Measurements from ENCODE around the gene HNRNPAB. TPM values are rescaled to one million over a fixed set of nuclear protein-coding genes. Genes with fewer than 3 reads are reported as not detected.
"Not testable (repeated sequence)": the region's sequence is repeated elsewhere in the genome, so short reads cannot be mapped to it uniquely, and the experiment has no call there.

HNRNPAB gene
- total RNA-seq, 1 donor from 2014 or later: 57.2 TPM

GRCh38 chr5:178230879-178231538, 26.7 kb downstream of the HNRNPAB start:
- DNase-seq: no peak

DNA sequence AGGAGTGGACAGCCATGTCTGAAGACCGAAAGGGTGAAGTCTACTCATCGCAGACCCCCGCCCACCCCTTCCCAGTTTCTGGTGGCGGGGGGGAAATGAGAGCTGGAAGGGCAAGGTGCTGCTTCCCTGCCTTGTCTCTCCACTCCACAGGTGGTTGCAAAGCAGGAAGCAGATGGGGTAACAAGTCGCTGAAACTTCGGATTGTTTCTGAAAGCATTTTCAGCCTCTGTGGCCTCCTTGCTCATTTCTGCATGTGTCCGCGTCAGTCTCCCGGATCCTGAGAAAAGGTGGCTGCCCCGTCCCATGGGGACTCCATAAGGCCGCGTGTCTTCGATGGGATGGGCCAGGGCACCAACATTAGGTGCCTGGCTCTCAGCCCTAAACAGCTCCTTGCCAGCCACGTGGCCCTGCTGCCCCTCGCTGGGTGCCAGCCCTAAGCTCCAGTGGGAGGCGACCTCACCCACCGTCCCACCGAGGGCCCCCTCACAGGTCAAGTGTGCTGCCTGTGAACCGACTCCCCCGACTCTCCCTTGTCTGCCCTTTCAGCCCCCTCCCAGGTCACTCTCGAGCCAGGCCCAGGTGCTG, 27.3 kb downstream of the HNRNPAB start:
- no peak for DNase-seq

DNA sequence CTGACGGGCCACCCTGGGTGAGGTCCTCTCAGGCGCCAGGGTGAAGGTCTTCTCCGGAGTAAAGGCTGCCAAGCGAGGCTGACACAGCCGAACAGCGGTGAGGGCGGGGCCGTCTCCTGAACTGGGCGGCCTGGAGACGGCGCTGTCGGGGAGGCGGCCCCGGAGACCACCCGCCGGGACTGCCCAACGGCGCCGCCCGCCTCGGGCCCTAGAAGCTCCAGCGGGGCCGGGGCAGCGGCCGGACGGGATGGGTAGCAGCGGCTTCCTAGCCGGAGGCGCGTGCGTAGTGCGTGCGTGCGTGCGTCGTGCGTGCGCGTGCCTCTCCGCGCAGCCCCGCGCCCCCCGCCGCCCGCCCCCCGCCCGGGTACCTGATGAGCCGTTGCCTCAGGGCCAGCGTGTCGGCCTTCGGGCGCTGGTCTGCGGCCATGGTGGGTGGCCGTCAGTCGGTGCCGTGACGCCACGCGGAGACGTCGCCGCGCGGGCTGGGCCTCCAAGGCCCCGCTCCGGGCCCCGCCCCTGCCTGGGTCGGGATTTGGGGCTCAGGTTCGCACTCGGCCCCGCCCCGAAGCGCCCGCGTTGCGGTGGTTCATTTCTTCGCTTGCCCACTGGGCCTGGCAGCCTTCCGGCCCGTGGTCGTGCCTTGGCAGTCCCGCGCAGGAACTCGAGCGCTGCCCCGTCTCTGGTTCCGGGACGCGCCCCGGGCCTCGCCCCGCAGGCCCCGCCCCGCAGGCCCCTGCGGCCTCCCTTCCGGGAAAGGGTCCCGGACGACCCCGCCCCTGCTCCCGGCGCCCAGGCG, 28.0 kb downstream of the HNRNPAB start, which contains the start of gene PHYKPL:
Gene PHYKPL (minus strand): TSS at position 679 of the 796 bp plus-strand sequence. CDS start 252 bp downstream, at position 427.
- peak; percentile 87 for DNase-seq

DNA sequence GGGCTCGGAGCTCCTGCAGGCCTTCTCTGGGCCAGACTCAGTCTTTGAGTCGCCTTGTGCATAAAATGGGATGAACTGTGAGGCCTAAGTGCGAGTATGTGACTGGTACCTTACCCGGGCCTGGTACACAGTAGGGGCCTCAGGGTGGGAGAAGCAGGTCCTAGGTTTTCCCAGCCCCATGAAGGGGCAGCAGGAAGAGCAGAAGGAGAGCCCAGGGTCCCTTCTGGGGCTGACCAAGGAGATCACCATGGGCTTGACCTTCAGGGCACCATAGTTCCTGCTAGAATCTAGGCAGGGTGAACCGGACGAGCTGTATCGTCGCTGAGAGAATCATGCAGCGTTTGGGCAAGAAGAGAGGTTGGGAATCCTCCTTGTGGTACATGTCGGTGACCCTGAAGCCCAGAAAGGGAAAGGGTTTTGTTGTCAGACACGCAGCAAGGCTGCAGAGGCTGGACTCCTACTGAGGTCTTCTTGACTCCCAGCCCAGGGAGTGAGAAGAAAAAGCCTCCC, 28.6 kb downstream of the HNRNPAB start:
- DNase-seq: no peak

DNA sequence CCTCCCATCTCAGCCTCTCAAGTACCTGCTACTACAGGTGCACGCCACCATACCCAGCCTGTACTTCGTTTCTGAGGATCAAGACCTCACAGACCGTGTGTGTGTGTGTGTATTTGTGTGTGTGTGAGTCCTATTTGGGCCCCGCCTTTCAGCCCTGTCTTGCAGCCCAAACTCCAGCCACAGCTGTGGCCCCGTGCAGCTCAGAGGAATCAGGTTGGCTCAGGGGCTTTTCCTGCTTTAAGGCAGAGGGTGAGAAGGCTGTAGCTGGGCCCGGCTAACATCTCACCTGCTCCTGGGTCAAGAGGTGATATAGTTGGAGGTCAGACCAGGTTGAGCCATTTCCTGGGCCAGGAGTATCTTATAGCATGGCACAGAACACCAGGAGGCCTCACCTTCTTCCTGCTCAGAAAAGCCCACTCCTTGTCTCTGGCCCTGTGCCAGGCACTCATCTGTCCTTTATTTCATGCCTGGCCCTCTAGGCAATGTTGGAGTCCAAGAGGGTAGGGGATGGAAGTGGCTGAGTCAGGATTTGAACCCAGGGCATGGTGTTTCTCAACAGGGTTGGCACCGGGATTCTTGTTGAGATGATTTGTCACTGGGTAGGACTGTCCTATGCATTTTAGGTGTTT, 29.9 kb downstream of the HNRNPAB start:
- no peak for DNase-seq

- DNase-seq: peak; percentile 86
Measured at GRCh38 chr5:178234750-178235587, 30.6 kb downstream of the HNRNPAB start.

DNA sequence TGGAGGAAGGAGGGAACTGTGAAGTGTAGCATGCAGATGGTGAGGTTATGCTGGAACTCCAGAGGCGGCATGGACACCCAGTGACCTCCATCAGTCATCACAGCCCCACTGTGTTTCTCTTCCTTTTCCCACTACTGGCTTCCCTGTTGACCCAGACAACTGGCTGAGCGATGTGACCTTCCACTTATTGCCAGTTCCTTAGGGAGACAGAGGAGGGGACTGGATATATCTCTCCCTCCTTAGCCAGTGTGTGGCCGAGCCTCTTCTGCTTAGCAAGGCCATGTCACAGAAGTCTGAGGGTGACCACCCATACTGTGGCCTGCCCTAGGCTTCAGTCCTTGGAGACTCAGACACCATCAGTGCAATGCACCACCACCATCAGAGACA, 31.2 kb downstream of the HNRNPAB start:
- DNase-seq: no peak

- DNase-seq: no peak
Measured at GRCh38 chr5:178236126-178236525, 31.8 kb downstream of the HNRNPAB start.

DNA sequence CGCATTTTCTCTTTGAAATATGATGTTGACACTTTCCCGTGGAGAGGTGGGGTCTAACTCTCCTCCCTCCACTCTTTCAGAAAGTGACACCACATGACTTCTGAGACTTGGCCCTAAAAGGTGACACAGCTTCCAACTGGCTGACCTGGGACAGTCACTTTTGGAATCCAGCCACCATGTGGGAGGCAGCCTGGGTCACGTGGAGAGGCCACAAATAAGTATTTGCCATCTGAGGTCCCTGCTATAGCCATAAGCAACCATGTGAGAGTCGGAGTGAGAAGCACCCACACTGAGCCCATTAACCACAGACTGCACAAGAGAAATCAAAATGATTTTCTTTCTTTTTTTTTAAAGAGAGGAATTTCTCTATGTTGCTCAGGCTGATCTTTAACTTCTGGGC, 32.3 kb downstream of the HNRNPAB start:
- no peak for DNase-seq

DNA sequence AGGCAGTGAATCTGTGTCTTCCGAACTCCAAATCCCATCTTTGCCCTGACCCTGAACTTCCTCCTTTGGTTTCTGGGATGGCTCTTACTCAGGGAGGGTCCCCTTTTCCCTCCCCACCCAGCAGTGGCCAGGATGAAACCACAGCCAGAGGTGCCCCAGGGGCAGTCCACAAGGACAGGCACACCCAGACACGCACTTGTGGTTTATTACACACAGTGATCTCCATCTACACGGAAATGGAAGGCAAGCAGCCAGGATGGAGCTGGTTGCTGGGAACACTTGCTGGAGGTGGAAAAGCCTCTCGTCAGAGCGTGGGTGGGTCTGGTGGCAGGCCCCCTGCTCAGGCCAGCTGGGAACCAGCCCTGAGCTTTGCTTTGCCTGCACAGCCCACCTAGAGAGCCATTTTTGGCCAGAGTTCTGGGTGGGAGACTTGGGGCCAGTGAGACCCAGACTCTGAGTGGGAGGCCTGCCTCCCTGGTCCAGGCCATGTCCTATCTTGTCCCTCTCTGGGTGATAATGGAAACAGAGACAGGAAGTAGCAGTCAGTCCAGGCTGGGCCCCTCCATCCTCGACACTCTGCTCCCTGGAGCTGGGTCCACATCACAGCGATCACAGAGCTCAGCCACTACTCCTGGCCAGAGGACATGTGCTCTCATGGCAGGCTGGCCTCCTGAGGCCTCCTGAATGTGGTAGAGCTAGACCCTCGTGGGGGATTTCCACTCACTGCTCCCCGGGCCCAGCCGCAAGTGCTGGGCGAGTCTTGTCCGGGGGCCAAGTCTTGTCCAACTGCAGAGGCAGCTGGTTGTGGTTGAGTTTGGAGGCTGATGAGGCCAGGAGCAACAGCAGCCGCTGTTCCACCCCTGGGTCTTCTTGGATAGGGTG, 33.3 kb downstream of the HNRNPAB start:
- no peak for DNase-seq

DNA sequence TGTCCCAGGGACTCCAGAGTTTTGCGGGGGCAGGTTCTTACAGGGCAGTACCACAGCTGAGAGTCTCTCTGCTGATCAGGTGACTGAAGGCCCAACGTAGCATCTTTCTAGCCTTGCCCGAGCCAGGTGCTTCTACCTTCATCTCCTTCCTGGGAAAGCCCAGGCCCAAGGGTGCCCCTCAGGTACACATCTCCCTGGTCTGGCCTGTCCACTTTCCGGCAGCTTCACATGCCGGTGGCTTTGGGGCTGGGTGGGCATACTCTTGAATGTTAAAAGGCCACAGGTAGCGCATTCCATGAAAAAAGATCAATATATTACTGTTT, 33.9 kb downstream of the HNRNPAB start:
- no peak for DNase-seq

GRCh38 chr5:178238711-178239592, 34.6 kb downstream of the HNRNPAB start:
- DNase-seq: no peak

- DNase-seq: not testable (repeated sequence)
Measured at GRCh38 chr5:178239626-178240301, 35.4 kb downstream of the HNRNPAB start.

DNA sequence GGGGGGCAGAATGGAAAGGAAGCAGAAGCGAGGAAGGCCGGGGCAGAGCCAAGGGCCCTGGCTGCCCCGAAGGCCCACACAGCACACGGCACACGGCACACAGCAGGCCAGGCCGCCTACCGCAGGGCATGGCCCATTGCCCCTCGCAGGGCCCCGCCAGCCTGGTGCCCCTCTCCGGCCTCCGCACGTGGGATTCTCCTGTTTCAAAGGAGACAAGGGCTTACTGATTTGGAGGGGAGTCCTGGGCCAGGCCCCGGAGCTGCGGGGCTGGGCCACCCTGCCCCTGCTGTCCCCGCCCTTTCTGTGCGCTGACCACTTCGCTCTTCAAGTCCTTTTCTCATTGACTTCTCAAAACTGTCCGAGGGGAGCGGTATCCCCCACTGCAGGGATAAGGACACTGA, 36.0 kb downstream of the HNRNPAB start:
- DNase-seq: no peak

GRCh38 chr5:178240766-178241165, 36.4 kb downstream of the HNRNPAB start:
- no peak for DNase-seq

- no peak for DNase-seq
Measured at GRCh38 chr5:178241231-178241663, 36.9 kb downstream of the HNRNPAB start.

DNA sequence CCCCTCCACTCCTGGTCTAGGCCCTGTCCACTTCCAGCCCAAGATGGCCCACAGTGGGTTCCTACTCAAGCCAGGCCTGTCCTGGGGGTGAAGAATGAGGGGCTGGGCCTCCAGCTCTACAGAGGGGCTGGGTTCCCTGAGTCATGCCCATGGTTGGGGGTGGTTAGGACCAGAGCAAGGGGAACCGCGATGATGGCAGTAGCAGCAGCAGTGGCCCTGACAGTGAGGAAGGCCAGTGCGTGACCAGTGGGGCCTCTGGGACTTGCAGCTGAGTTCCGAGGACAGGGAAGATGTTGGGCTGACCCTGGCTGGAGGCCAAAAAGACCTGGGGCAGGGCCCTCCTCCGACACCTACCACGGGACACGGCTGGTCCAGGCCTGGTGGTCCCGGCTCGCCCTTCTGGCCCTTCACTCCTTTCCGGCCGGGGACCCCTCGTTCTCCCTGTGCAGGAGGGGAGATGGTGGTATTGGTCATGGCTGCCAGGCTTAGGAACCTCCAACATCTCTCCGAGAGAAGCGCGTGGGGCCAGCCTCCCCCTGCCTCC, 37.4 kb downstream of the HNRNPAB start:
- no peak for DNase-seq

DNA sequence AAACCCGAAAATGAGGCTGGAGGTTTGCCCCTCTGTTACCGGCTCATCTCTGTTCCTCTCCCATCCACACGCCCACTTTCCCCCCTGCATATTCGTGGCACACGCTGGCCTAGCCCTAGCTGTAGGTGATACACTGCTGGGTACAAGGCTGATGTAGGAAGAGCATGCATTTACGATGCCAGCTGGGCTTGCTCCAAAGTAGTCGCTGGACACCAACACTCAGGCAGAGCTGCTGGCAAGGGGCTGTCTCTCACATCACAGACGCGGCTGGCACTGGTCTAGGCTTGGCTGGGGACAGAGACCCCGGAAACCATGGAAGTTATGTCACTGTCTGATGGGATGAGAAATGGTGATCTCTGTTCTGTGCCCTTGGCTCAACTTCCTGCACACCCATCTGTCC, 38.1 kb downstream of the HNRNPAB start:
- DNase-seq: no peak

DNA sequence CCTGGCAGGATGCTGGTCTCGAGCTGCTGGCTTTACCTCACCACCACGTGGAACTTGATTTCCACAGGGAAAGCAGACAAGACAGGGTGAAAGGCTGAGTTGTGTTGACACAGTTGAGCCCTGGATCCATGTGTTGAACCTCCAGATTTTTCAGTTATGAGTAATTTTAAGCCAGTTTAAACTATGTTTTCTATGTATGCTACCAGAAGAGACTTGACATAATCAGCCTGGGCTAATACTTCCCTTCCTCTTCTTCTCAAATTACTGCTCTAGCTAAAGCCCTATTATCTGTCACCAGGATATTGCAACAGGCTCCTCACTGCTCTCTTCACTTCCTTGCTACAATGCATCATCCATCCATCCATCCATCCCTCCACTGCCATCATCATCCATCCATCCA, 40.2 kb downstream of the HNRNPAB start:
- no peak for DNase-seq
